Measurements from ENCODE around the gene LIX1.

DNA sequence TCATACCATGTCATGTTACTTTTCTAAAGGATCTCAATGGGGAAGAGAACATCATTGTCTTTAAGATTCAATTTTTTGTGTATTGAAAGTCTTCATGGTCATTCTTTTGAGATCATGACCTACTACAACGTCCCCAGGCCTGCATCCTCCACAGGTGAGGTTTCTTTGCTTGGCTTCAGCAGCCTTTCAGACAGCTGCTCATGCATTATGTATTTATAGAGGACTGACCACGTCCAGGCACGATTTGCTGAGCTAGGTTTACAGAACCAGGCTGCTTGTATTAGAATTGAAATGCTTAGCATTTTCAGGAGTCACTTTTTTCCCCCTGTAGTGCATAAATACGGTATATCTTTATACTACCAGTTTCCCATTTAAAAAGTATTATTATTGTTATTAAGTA, 70.4 kb downstream of the LIX1 start:
- TF ChIP-seq, protein P1, sequence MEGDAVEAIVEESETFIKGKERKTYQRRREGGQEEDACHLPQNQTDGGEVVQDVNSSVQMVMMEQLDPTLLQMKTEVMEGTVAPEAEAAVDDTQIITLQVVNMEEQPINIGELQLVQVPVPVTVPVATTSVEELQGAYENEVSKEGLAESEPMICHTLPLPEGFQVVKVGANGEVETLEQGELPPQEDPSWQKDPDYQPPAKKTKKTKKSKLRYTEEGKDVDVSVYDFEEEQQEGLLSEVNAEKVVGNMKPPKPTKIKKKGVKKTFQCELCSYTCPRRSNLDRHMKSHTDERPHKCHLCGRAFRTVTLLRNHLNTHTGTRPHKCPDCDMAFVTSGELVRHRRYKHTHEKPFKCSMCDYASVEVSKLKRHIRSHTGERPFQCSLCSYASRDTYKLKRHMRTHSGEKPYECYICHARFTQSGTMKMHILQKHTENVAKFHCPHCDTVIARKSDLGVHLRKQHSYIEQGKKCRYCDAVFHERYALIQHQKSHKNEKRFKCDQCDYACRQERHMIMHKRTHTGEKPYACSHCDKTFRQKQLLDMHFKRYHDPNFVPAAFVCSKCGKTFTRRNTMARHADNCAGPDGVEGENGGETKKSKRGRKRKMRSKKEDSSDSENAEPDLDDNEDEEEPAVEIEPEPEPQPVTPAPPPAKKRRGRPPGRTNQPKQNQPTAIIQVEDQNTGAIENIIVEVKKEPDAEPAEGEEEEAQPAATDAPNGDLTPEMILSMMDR (IDR thresholded peaks at IDR 0.05) = no peak
- TF ChIP-seq POLR2AphosphoS5 (IDR thresholded peaks at IDR 0.05) = no peak
- TF ChIP-seq EP300 (IDR thresholded peaks at IDR 0.05) = no peak
- no peak for TF ChIP-seq POLR2A (IDR thresholded peaks at IDR 0.05)
